Right lobe of liver (tissue), 6 donors: Measurements from ENCODE around the gene C8A. TPM values are rescaled to one million over a fixed set of nuclear protein-coding genes. Genes with fewer than 3 reads are reported as not detected.

Source experiments
- ATAC-seq, 4 donors: fragments of 200-7000 bp; cut with Tn5 transposase; one replicate each; pipeline ENCODE4 v1.9.1; 2020; ENCODE audit warnings: mild to moderate bottlenecking in 4 of 4, moderate library complexity in 4 of 4
- DNase-seq, 3 donors: peaks; one replicate each; pipeline ENCODE4 v3.0.0-alpha.2; 2020
- H3K27ac ChIP-seq, 3 donors: fragments of 200-600 bp; one replicate each; pipeline ENCODE4 v1.8.0; 2022
- H3K27me3 ChIP-seq, 2 donors: fragments of 200-600 bp; one replicate each; pipeline ENCODE4 v1.8.0; 2022
- H3K36me3 ChIP-seq, 4 donors: fragments of 200-600 bp; sonication (generic) in 1 of 4; one replicate each; pipeline versions ENCODE4 v1.5.1 to v1.8.0; 2017 to 2022; ENCODE audit warnings: control low read depth in 1 of 4
- H3K4me1 ChIP-seq, 4 donors: fragments of 200-600 bp; sonication (generic) in 1 of 4; one replicate each; pipeline versions ENCODE4 v1.5.1 to v1.8.0; 2017 to 2022; ENCODE audit warnings: control low read depth in 1 of 4
- H3K4me3 ChIP-seq, 3 donors: fragments of 200-600 bp; one replicate each; pipeline ENCODE4 v1.8.0; 2022
- H3K9me3 ChIP-seq, 4 donors: fragments of 200-600 bp; sonication (generic) in 1 of 4; one replicate each; pipeline versions ENCODE4 v1.5.1 to v1.8.0; 2017 to 2022; ENCODE audit warnings: control low read depth in 1 of 4
- POLR2A ChIP-seq: fragments of 450-650 bp; IDR thresholded peaks from one replicate; pipeline ENCODE4 v1.6.1; 2017; ENCODE audit warnings: antibody characterized with exemption, mild to moderate bottlenecking
- WGBS: methylation state at CpG from one replicate; pipeline ENCODE4 v1.1.6; 2018; ENCODE audit warnings: low coverage, low lambda C conversion rate; ENCODE audit not compliant: insufficient coverage; ENCODE audit errors: missing lambda C conversion rate; 5-methylcytosine and 5-hydroxymethylcytosine counted together
- intact Hi-C, 2 donors: fragments of 100-400 bp; cut with DNase I; formaldehyde crosslinking; loops; one replicate each; pipeline versions ENCODE4 v1.11.2 to v1.14.1; 2022
- total RNA-seq, 6 experiments: library from RNA; depleted of rRNA in 2 of 6; stranded (reverse); fragments of >200 nt in 2 of 6; fragmentation: NEBNext Ultra II Directional in 3 of 6; extraction: Animal tissue kit (Norgen Biotek cat#: 25700) in 3 of 6; gene quantifications; one replicate each; pipeline versions ENCODE4 v1.1.0 to v1.2.4, GENCODE V29; 2016 to 2023
- TF ChIP-seq, protein P1 (sequence below), 4 donors: fragments of 200-600 bp in 3 of 4; fragments of 450-650 bp in 1 of 4; IDR thresholded peaks; one replicate each; pipeline versions ENCODE4 v1.5.1 to v1.8.0; 2016 to 2022; ENCODE audit warnings: antibody characterized with exemption in 4 of 4, mild to moderate bottlenecking in 2 of 4
- donor health status: DM: no; HTN: yes; CAD: no.
- donor health status: DM: no; HTN: no; CAD: no.
- donor health status: DM: no; HTN: no; CAD: no.
- donor health status: DM: no; HTN: yes; CAD: no.
- donor health status: DM: no; HTN: yes; CAD: no.

The C8A gene
- total RNA-seq, 6 experiments from 2014 or later = 177 to 432 (median 299) TPM

- Histone ChIP-seq H3K9me3 (no peaks in the 10 kb centered on the region), H3K4me3 (no peak overlapping the region), H3K4me1 (peaks cover 0 to 42% (median 14%) of the 10 kb centered on the region in 4 donors), H3K27me3 (no peaks in the 10 kb centered on the region), H3K36me3 (no peaks in the 10 kb centered on the region), H3K27ac (peak overlapping the region in 1 of 3 donors; percentile 97)
- TF ChIP-seq POLR2A = no peak
- intact Hi-C loops = no loop called here
- whole genome bisulfite sequencing = 54% methylated on average over 1 of the region's 1 CpG
- no peak for ATAC-seq
- no peak for DNase-seq
Observed at GRCh38 chr1:56921479-56921878, 66.9 kb downstream of the C8A start.

GRCh38 chr1:56922070-56922469 is 67.5 kb downstream of the C8A start:
- no peaks in the 10 kb centered on the region for H3K27me3 ChIP-seq
- WGBS = 89% methylated on average over 2 of the region's 4 CpGs
- ATAC-seq = no peak
- no peak for DNase-seq
- no peak overlapping the region for H3K4me3 ChIP-seq
- no peak overlapping the region for H3K27ac ChIP-seq
- no peak for TF ChIP-seq POLR2A
- TF ChIP-seq, protein P1, sequence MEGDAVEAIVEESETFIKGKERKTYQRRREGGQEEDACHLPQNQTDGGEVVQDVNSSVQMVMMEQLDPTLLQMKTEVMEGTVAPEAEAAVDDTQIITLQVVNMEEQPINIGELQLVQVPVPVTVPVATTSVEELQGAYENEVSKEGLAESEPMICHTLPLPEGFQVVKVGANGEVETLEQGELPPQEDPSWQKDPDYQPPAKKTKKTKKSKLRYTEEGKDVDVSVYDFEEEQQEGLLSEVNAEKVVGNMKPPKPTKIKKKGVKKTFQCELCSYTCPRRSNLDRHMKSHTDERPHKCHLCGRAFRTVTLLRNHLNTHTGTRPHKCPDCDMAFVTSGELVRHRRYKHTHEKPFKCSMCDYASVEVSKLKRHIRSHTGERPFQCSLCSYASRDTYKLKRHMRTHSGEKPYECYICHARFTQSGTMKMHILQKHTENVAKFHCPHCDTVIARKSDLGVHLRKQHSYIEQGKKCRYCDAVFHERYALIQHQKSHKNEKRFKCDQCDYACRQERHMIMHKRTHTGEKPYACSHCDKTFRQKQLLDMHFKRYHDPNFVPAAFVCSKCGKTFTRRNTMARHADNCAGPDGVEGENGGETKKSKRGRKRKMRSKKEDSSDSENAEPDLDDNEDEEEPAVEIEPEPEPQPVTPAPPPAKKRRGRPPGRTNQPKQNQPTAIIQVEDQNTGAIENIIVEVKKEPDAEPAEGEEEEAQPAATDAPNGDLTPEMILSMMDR (IDR thresholded peaks at IDR 0.05) = no peak
- no peaks in the 10 kb centered on the region for H3K9me3 ChIP-seq
- H3K4me1 ChIP-seq = peaks cover 0 to 43% (median 14%) of the 10 kb centered on the region in 4 donors
- intact Hi-C loops = no loop called here
- no peaks in the 10 kb centered on the region for H3K36me3 ChIP-seq

- WGBS = 100% methylated on average over 1 of the region's 1 CpG
- no peaks in the 10 kb centered on the region for H3K27me3 ChIP-seq
- H3K9me3 ChIP-seq = no peaks in the 10 kb centered on the region
- intact Hi-C loops = no loop called here
- TF ChIP-seq, protein P1 (IDR thresholded peaks at IDR 0.05) = no peak
- TF ChIP-seq POLR2A = no peak
- ATAC-seq = no peak
- DNase-seq = no peak
- H3K36me3 ChIP-seq = no peaks in the 10 kb centered on the region
- no peak overlapping the region for H3K4me3 ChIP-seq
- no peak overlapping the region for H3K27ac ChIP-seq
- H3K4me1 ChIP-seq = peaks cover 0 to 47% (median 15%) of the 10 kb centered on the region in 4 donors
Observed at GRCh38 chr1:56922507-56922906, 67.9 kb downstream of the C8A start.

- Histone ChIP-seq H3K9me3 (no peaks in the 10 kb centered on the region), H3K4me1 (peaks cover 0 to 49% (median 15%) of the 10 kb centered on the region in 4 donors), H3K27ac (no peak overlapping the region), H3K27me3 (no peaks in the 10 kb centered on the region), H3K4me3 (no peak overlapping the region), H3K36me3 (no peaks in the 10 kb centered on the region)
- no peak for TF ChIP-seq POLR2A
- TF ChIP-seq, protein P1 (IDR thresholded peaks at IDR 0.05) = no peak
- intact Hi-C loops = no loop called here
- ATAC-seq (no peak), DNase-seq (no peak)
- 81% methylated on average over 3 of the region's 3 CpGs for WGBS
Observed at GRCh38 chr1:56923201-56923600, 68.6 kb downstream of the C8A start.

DNA sequence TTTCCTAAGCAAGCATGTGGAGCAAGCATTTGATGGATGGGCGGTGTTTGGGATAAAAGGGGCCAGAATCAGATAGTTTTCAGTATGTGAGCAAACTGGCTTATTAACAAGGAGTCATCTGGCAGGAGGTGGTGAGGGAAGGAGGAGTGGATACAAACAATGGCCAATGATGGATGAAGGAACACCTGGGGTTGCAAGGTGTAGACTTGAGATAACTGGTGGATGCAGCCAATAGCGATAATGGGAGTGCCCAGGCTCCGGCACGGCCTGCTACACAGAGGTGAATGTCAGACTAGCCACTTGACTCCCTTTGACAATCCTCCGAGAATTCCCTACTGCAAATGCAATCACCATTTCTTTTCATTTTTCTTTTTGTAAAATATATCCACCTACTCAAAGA is 69.5 kb downstream of the C8A start:
- WGBS = 74% methylated on average over 3 of the region's 5 CpGs
- intact Hi-C loops = no loop called here
- H3K4me1 ChIP-seq = peaks cover 0 to 44% (median 10%) of the 10 kb centered on the region in 4 donors
- ATAC-seq (no peak), DNase-seq (no peak)
- no peaks in the 10 kb centered on the region for H3K27me3 ChIP-seq
- no peaks in the 10 kb centered on the region for H3K9me3 ChIP-seq
- peak overlapping the region in 1 of 3 donors; percentile 79 for H3K27ac ChIP-seq
- no peaks in the 10 kb centered on the region for H3K36me3 ChIP-seq
- no peak overlapping the region for H3K4me3 ChIP-seq
- no peak for TF ChIP-seq POLR2A
- TF ChIP-seq, protein P1 (IDR thresholded peaks at IDR 0.05) = no peak
